GM21367 (cell line): Measurements from ENCODE around the gene TREX2.

ENCODE experiments used
- ATAC-seq: cut with Tn5 transposase; IDR thresholded peaks from one replicate; pipeline ENCODE4 v1.9.1; 2021; ENCODE audit not compliant: unreplicated experiment

Gene TREX2

GRCh38 chrX:153440556-153441135, 5.2 kb downstream of the TREX2 start:
- no peak for ATAC-seq

GRCh38 chrX:153439977-153440376, 5.9 kb downstream of the TREX2 start:
- no peak for ATAC-seq

- no peak for ATAC-seq
Observed at GRCh38 chrX:153438532-153438931, 7.3 kb downstream of the TREX2 start.

GRCh38 chrX:153435845-153436244, 10.0 kb downstream of the TREX2 start:
- no peak for ATAC-seq

GRCh38 chrX:153434801-153435200, 11.1 kb downstream of the TREX2 start:
- ATAC-seq = no peak

- no peak for ATAC-seq
Observed at GRCh38 chrX:153433781-153434285, 12.0 kb downstream of the TREX2 start.

- no peak for ATAC-seq
Observed at GRCh38 chrX:153433161-153433680, 12.6 kb downstream of the TREX2 start.

- ATAC-seq = no peak
Observed at GRCh38 chrX:153430796-153431195, 15.1 kb downstream of the TREX2 start.

GRCh38 chrX:153426204-153426603, 19.7 kb downstream of the TREX2 start:
- no peak for ATAC-seq

GRCh38 chrX:153423652-153424051, 22.2 kb downstream of the TREX2 start:
- no peak for ATAC-seq

GRCh38 chrX:153421856-153422255, 24.0 kb downstream of the TREX2 start:
- ATAC-seq = no peak

GRCh38 chrX:153420851-153421599, 24.8 kb downstream of the TREX2 start:
- ATAC-seq = no peak

- no peak for ATAC-seq
Observed at GRCh38 chrX:153417637-153418036, 28.2 kb downstream of the TREX2 start.

GRCh38 chrX:153416781-153417450, 28.9 kb downstream of the TREX2 start:
- no peak for ATAC-seq

- no peak for ATAC-seq
Observed at GRCh38 chrX:153414856-153415510, 30.9 kb downstream of the TREX2 start.

- no peak for ATAC-seq
Observed at GRCh38 chrX:153413731-153414130, 32.1 kb downstream of the TREX2 start.

GRCh38 chrX:153412746-153413720, 32.8 kb downstream of the TREX2 start:
- ATAC-seq = no peak

- ATAC-seq = no peak
Observed at GRCh38 chrX:153411988-153412574, 33.8 kb downstream of the TREX2 start.

- ATAC-seq = peak; percentile 57
Observed at GRCh38 chrX:153411255-153411987, 34.4 kb downstream of the TREX2 start, which contains the start of gene ZFP92. Gene ZFP92, plus strand, starts transcription at chrX:153411472. Its CDS starts 6,851 bp downstream, at chrX:153418323.
